Immature natural killer cell (primary cell): ENCODE results near the gene HIRA. TPM values are rescaled to one million over a fixed set of nuclear protein-coding genes. Genes with fewer than 3 reads are reported as not detected.
A peak's percentile ranks its signal among the peaks of the same experiment; 100 is the strongest.
"Not testable (repeated sequence)": the region's sequence is repeated elsewhere in the genome, so short reads cannot be mapped to it uniquely, and the experiment has no call there.

Experiments
- DNase-seq, 3 donors: peaks; one replicate each; pipeline ENCODE4 v3.0.0; 2022; ENCODE audit warnings: mixed read lengths in 1 of 3
- H3K27ac Mint-ChIP-seq, 6 donors: one replicate each; pipeline ENCODE4 v1.8.0; 2020; ENCODE audit warnings: mixed read lengths in 6 of 6, mild to moderate bottlenecking in 5 of 6, inconsistent platforms in 4 of 6, moderate library complexity in 3 of 6
- H3K27me3 Mint-ChIP-seq, 3 donors: one replicate each; pipeline ENCODE4 v1.8.0; 2020 to 2021; ENCODE audit warnings: low read depth in 3 of 3, mild to moderate bottlenecking in 3 of 3, mixed read lengths in 3 of 3, moderate library complexity in 3 of 3, inconsistent platforms in 1 of 3
- H3K36me3 Mint-ChIP-seq, 3 donors: one replicate each; pipeline ENCODE4 v1.8.0; 2020; ENCODE audit warnings: mixed read lengths in 3 of 3, inconsistent platforms in 2 of 3, mild to moderate bottlenecking in 2 of 3
- H3K4me1 Mint-ChIP-seq, 2 donors: one replicate each; pipeline ENCODE4 v1.8.0; 2020; ENCODE audit warnings: inconsistent platforms in 2 of 2, mild to moderate bottlenecking in 2 of 2, mixed read lengths in 2 of 2, moderate library complexity in 1 of 2
- H3K4me3 Mint-ChIP-seq, 5 donors: one replicate each; pipeline ENCODE4 v1.8.0; 2020; ENCODE audit warnings: mild to moderate bottlenecking in 5 of 5, mixed read lengths in 5 of 5, inconsistent platforms in 3 of 5, moderate library complexity in 3 of 5
- H3K9me3 Mint-ChIP-seq, 6 donors: one replicate each; pipeline ENCODE4 v1.8.0; 2020; ENCODE audit warnings: mild to moderate bottlenecking in 6 of 6, mixed read lengths in 6 of 6, inconsistent platforms in 4 of 6, moderate library complexity in 3 of 6
- polyA plus RNA-seq, 3 donors: library from polyadenylated mRNA; unstranded; fragments of 300-500 nt; fragmentation: Illumina TruSeq; gene quantifications; one replicate each; pipeline ENCODE4 v1.2.3, GENCODE V29; 2021

HIRA gene
- polyA plus RNA-seq, 3 donors from 2014 or later, result 4.3 to 11.5 (median 5.2) TPM

GRCh38 chr22:19375435-19375834 lies 56.1 kb downstream of the HIRA start:
- H3K27me3 Mint-ChIP-seq, result peaks cover 2 to 5% (median 2%) of the 10 kb centered on the region in 3 donors
- H3K9me3 Mint-ChIP-seq, result no peaks in the 10 kb centered on the region
- peaks cover 20 to 43% (median 26%) of the 10 kb centered on the region in 3 donors for H3K36me3 Mint-ChIP-seq
- no peak overlapping the region for H3K4me3 Mint-ChIP-seq
- peak overlapping the region in 3 of 6 donors; percentile 15 to 47 (median 20) for H3K27ac Mint-ChIP-seq
- peaks cover 7 to 16% of the 10 kb centered on the region in 2 donors for H3K4me1 Mint-ChIP-seq
- no peak for DNase-seq

DNA sequence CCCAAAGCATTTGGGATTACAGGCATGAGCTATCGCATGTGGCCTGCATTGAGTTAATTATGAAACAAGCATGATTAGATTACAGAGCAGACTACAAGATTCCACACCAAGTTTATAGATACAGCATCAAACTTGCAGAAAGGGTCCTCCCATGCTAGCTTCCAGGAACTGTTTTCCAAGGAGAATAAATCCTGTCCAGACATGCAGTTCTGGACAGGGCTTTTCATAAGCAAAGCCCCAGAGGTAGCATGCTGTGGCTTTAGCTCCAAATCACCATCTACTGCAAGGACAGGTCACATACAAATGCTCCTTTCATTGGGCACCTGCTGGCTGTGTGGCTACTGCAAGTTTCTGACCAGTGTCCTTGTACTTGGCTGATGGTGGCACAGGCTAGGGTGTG lies 57.1 kb downstream of the HIRA start:
- H3K9me3 Mint-ChIP-seq, result no peaks in the 10 kb centered on the region
- no peak for DNase-seq
- H3K27me3 Mint-ChIP-seq, result peaks cover 2 to 6% (median 5%) of the 10 kb centered on the region in 3 donors
- H3K4me1 Mint-ChIP-seq, result peaks cover 7 to 16% of the 10 kb centered on the region in 2 donors
- peaks cover 20 to 43% (median 26%) of the 10 kb centered on the region in 3 donors for H3K36me3 Mint-ChIP-seq
- H3K27ac Mint-ChIP-seq, result no peak overlapping the region
- H3K4me3 Mint-ChIP-seq, result no peak overlapping the region

DNA sequence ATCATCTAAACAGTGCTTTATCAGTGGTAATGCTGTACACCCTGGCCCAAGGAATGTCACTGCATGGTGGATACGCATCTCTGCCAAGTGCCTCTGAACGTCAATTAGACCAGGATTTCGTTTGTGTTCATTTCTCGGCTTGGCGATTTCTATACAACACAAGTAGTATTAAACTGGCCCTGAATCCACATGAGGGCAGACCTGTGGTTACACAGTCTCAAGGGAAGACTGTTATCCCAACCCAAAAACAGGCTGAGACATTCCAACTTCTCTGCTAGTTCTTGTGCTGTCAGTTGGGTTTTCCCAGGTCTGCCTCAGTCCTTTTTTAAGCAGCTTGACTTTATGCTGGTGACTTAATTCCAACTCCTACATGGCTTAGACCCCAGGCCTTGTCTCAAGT lies 58.1 kb downstream of the HIRA start:
- H3K36me3 Mint-ChIP-seq, result peaks cover 20 to 43% (median 26%) of the 10 kb centered on the region in 3 donors

GRCh38 chr22:19371893-19372292 lies 59.6 kb downstream of the HIRA start:
- H3K27ac Mint-ChIP-seq, result peak overlapping the region in 5 of 6 donors; percentile 22 to 80 (median 59)
- H3K27me3 Mint-ChIP-seq, result peaks cover 2 to 6% (median 5%) of the 10 kb centered on the region in 3 donors
- no peaks in the 10 kb centered on the region for H3K9me3 Mint-ChIP-seq
- DNase-seq, result no peak
- peaks cover 20 to 50% (median 26%) of the 10 kb centered on the region in 3 donors for H3K36me3 Mint-ChIP-seq
- no peak overlapping the region for H3K4me3 Mint-ChIP-seq
- H3K4me1 Mint-ChIP-seq, result peaks cover 7 to 16% of the 10 kb centered on the region in 2 donors

More for the DNA sequence above, 58.1 kb downstream of the HIRA start:
- no peak overlapping the region for H3K4me3 Mint-ChIP-seq
- peaks cover 2 to 6% (median 5%) of the 10 kb centered on the region in 3 donors for H3K27me3 Mint-ChIP-seq
- peak overlapping the region in 1 of 6 donors; percentile 57 for H3K27ac Mint-ChIP-seq
- DNase-seq, result no peak
- H3K9me3 Mint-ChIP-seq, result no peaks in the 10 kb centered on the region
- peaks cover 7 to 16% of the 10 kb centered on the region in 2 donors for H3K4me1 Mint-ChIP-seq

DNA sequence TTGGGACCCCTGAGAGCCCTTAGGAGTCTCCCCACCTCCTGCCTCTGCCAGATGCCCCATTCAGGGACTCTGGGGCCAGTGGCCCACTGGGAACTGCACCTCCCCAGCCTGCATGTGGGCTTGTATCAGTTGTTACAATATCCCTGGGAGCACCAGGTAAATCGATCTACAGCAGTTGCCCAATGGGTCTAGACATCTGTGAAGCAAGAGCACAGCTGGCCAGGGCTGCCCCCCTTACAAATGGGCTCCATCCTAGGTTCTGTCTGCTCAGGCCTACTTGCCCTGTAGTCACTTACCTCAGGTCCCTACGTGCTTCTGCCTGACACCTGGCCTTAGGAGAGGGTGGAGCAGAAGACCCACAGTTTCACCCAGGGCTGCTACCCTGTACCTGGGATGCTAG lies 62.7 kb downstream of the HIRA start:
- Mint-ChIP-seq H3K4me3 (no peak overlapping the region), H3K36me3 (peaks cover 11 to 34% (median 15%) of the 10 kb centered on the region in 3 donors), H3K27ac (no peak overlapping the region), H3K27me3 (peaks cover 2 to 4% (median 3%) of the 10 kb centered on the region in 3 donors), H3K9me3 (no peaks in the 10 kb centered on the region), H3K4me1 (peaks cover 7 to 25% of the 10 kb centered on the region in 2 donors)
- no peak for DNase-seq

- H3K36me3 Mint-ChIP-seq, result peaks cover 11 to 28% (median 12%) of the 10 kb centered on the region in 3 donors
- peaks cover 7 to 25% of the 10 kb centered on the region in 2 donors for H3K4me1 Mint-ChIP-seq
- peaks cover 2 to 4% (median 3%) of the 10 kb centered on the region in 3 donors for H3K27me3 Mint-ChIP-seq
- H3K27ac Mint-ChIP-seq, result peak overlapping the region in 1 of 6 donors; percentile 1
- DNase-seq, result no peak
- H3K9me3 Mint-ChIP-seq, result no peaks in the 10 kb centered on the region
- no peak overlapping the region for H3K4me3 Mint-ChIP-seq
Observed at GRCh38 chr22:19367763-19368367, 63.7 kb downstream of the HIRA start.

GRCh38 chr22:19363541-19363940 lies 68.0 kb downstream of the HIRA start:
- H3K4me3 Mint-ChIP-seq, DNase-seq, H3K9me3 Mint-ChIP-seq, H3K27me3 Mint-ChIP-seq, H3K4me1 Mint-ChIP-seq: not testable (repeated sequence)
- H3K36me3 Mint-ChIP-seq, result peaks cover 20 to 38% (median 22%) of the 10 kb centered on the region in 3 donors
- H3K27ac Mint-ChIP-seq, result peak overlapping the region in 1 of 6 donors; percentile 51

DNA sequence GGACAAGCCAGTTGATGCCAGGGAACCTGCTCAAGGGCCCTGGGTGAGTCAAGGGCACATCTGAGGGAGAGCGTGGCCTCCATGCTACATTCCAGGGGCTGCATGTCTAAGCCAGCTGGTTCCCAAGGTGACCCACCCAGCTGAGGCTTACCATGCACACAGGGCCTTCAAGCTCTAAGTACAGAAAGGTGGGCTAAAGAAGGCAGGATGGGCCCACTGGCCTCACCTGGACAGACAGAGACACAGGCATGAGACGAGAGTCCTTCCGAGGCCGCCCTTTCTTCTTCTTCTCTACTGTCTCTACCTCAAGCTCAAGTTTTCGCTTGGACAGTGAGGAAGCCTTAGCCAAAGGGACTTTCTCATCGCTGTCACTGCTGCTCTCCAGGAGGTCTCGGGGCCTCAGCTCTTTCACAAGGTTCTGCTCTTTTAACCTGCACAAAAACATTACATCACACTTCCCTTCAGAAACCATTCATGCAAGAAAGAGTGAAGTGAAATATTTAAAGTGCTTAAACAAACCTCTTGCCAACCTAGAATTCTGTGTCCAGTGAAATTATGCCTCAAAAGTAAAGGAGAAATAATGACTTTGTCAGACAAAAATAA lies 69.9 kb downstream of the HIRA start:
- peaks cover 0 to 9% of the 10 kb centered on the region in 2 donors for H3K4me1 Mint-ChIP-seq
- H3K4me3 Mint-ChIP-seq, result no peak overlapping the region
- DNase-seq, result no peak
- peak overlapping the region in 2 of 6 donors; percentile 40 to 43 for H3K27ac Mint-ChIP-seq
- peaks cover 20 to 38% (median 21%) of the 10 kb centered on the region in 3 donors for H3K36me3 Mint-ChIP-seq
- H3K9me3 Mint-ChIP-seq, result no peaks in the 10 kb centered on the region
- peaks cover 0 to 3% (median 2%) of the 10 kb centered on the region in 3 donors for H3K27me3 Mint-ChIP-seq

- DNase-seq, result no peak
- peak overlapping the region in 2 of 6 donors; percentile 27 to 49 for H3K27ac Mint-ChIP-seq
- no peaks in the 10 kb centered on the region for H3K9me3 Mint-ChIP-seq
- H3K36me3 Mint-ChIP-seq, result peaks cover 15 to 34% (median 17%) of the 10 kb centered on the region in 3 donors
- peaks cover 0 to 9% of the 10 kb centered on the region in 2 donors for H3K4me1 Mint-ChIP-seq
- H3K27me3 Mint-ChIP-seq, result peaks cover 0 to 3% (median 2%) of the 10 kb centered on the region in 3 donors
- no peak overlapping the region for H3K4me3 Mint-ChIP-seq
Observed at GRCh38 chr22:19360862-19361261, 70.7 kb downstream of the HIRA start.

DNA sequence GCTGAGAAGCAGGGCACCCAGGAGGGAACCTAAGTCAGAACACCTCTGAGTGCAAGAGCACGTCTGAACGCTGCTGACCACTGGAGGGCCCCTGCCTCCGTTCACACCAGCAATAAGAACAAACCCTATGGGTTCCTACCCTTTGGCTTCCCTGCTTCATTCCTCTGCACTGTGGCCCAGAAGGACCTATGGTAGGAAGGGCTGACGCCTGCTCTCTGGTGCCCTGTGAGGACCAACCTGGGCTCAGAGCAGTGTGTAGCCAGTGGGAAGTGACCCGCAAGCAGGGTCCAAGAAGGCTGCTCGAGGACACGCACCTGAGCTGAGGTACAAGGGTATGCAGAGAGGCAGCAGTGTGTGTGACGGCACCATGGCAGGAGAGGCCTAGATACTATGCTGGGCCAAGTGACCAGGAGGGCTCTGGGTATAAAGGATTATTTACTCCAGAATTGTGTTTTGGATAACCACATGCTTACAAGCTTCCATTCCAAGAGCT lies 71.2 kb downstream of the HIRA start:
- Mint-ChIP-seq H3K9me3 (no peaks in the 10 kb centered on the region), H3K4me3 (no peak overlapping the region), H3K4me1 (peaks cover 0 to 9% of the 10 kb centered on the region in 2 donors), H3K27me3 (peaks cover 0 to 5% (median 2%) of the 10 kb centered on the region in 3 donors), H3K36me3 (peaks cover 15 to 37% (median 22%) of the 10 kb centered on the region in 3 donors), H3K27ac (peak overlapping the region in 2 of 6 donors; percentile 27 to 49)
- no peak for DNase-seq

GRCh38 chr22:19359554-19360299 lies 71.8 kb downstream of the HIRA start:
- Mint-ChIP-seq H3K4me3 (no peak overlapping the region), H3K27ac (peak overlapping the region in 2 of 6 donors; percentile 29 to 30), H3K4me1 (peaks cover 0 to 4% of the 10 kb centered on the region in 2 donors), H3K36me3 (peaks cover 15 to 43% (median 22%) of the 10 kb centered on the region in 3 donors), H3K27me3 (peaks cover 0 to 5% (median 2%) of the 10 kb centered on the region in 3 donors), H3K9me3 (no peaks in the 10 kb centered on the region)
- DNase-seq, result no peak

DNA sequence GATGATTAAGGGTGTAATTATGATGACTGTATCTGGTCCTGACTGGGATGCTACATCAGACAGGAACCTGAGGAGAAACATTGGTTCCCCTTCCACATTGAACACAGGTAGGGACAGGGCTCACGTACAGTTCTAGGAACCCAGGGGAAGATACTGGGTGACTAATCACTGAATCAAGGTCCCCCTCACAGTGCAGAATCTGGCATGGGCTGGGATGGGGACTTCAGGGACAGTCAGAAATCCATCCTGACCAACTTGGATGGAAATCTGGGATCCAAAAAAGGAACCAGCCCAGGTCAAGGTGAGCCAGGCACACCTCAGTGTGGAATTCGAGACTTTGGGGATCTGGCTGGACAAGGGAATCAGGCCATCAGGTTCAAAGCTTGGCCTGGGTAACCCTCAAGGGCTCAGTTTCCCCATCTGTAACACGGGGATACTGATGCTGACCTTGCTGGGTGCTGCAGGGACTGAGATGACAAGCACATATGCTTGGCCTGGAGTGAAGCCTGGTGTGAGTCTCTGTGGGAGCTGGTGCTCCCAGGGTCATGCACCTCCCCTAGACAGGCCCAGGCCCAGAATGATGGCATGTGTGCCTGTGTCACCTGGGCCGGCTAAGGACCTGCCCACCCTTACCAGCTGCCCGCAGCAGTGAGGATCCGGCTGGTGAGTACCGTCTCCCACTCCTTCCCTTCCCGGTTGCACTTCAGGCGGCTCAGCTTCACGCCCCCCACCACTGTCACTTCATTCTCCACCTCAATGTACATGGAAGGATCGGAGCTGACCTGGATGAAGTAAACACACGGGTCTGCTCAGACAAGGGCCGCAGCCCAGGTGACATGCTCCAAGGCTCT lies 72.6 kb downstream of the HIRA start:
- DNase-seq, result no peak
- no peaks in the 10 kb centered on the region for H3K4me1 Mint-ChIP-seq
- H3K4me3 Mint-ChIP-seq, result no peak overlapping the region
- H3K27me3 Mint-ChIP-seq, result peaks cover 0 to 7% (median 0%) of the 10 kb centered on the region in 3 donors
- peaks cover 13 to 46% (median 25%) of the 10 kb centered on the region in 3 donors for H3K36me3 Mint-ChIP-seq
- no peaks in the 10 kb centered on the region for H3K9me3 Mint-ChIP-seq
- peak overlapping the region in 1 of 6 donors; percentile 29 for H3K27ac Mint-ChIP-seq

DNA sequence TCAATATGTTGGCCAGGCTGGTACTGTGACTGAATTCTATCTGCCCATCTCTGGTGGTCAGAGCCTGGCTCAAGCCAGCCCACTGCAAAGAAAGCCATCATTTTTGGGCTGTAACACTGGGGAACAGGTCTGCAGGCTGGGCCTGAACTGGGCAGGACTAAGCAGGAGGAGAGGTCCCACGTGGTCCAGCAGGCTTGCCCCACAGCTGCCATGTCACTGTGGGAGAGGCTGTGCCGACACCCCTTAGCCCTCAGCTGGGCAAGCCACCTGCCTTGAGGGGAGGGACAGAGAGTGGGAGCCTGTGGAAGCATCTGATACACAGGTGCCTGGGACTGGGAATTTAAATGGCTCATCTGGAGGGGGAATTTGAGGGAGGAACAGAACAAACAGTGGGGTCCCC lies 73.3 kb downstream of the HIRA start:
- Mint-ChIP-seq H3K4me3 (no peak overlapping the region), H3K27ac (peak overlapping the region in 2 of 6 donors; percentile 60 to 76), H3K4me1 (no peaks in the 10 kb centered on the region)

More for the DNA sequence above, 73.3 kb downstream of the HIRA start:
- peaks cover 0 to 7% (median 0%) of the 10 kb centered on the region in 3 donors for H3K27me3 Mint-ChIP-seq
- peaks cover 12 to 44% (median 25%) of the 10 kb centered on the region in 3 donors for H3K36me3 Mint-ChIP-seq
- no peaks in the 10 kb centered on the region for H3K9me3 Mint-ChIP-seq
- no peak for DNase-seq
